Sigmoid colon (tissue), 3 donors: ENCODE measurements around the gene MINDY4B.

Source experiments
- CTCF ChIP-seq, 4 experiments: fragments of 450-650 bp in 3 of 4; fragments of 200-600 bp in 1 of 4; IDR thresholded peaks; one replicate each; pipeline ENCODE4 v1.5.1; 2016 to 2019; ENCODE audit warnings: antibody characterized with exemption in 4 of 4, mild to moderate bottlenecking in 3 of 4, moderate library complexity in 2 of 4
- POLR2A ChIP-seq, 2 donors: fragments of 450-650 bp; IDR thresholded peaks; one replicate each; pipeline ENCODE4 v1.6.1; 2016; ENCODE audit warnings: antibody characterized with exemption in 2 of 2, mild to moderate bottlenecking in 2 of 2, moderate library complexity in 2 of 2

- TF ChIP-seq CTCF (IDR thresholded peaks at IDR 0.05) (no peak), POLR2A (IDR thresholded peaks at IDR 0.05) (no peak)
These were observed 34.0 kb downstream of the MINDY4B start for GRCh38 chr3:150871192-150871591.
